K562 (cell line): ENCODE results near the gene GIPR. TPM values are rescaled to one million over a fixed set of nuclear protein-coding genes. Genes with fewer than 3 reads are reported as not detected.

Source experiments
- ATAC-seq: fragments of 200-7000 bp; cut with Tn5 transposase; 3 replicates; pipeline ENCODE4 v1.9.1; 2020; ENCODE audit warnings: moderate library complexity
- BruUV-seq: library from RNA; stranded (reverse); fragments of 400-500 nt; replicated peaks from 2 replicates; lab custom pipeline; 2021; lab: Mats Ljungman, UMichigan
- CTCF ChIA-PET: fragments of 300-600 bp; formaldehyde crosslinking; extraction: SDS; loops from one replicate; lab custom pipeline; 2021; ENCODE audit warnings: low intra/inter-chr PET ratio; lab: Yijun Ruan, JAX
- POLR2A ChIA-PET: fragments of 300-600, 350-650 bp; sonication (Branson Sonifier 250); formaldehyde crosslinking; extraction: SDS; loops from one replicate; lab custom pipeline; 2021; ENCODE audit warnings: antibody characterized with exemption, inconsistent platforms; lab: Yijun Ruan, JAX
- DNase-seq, 4 experiments: peaks; one replicate each; pipeline versions ENCODE4 v3.0.0 to v3.0.0-alpha.2; 2011 to 2018; ENCODE audit warnings: low spot score in 3 of 4, mixed read lengths in 3 of 4; ENCODE audit errors: extremely low read depth in 1 of 4
- FAIRE-seq: peaks from 2 replicates; lab custom pipeline; 2011; peaks lifted over from hg19 to GRCh38; lab: Jason Lieb, UNC
- H2AFZ ChIP-seq: 2 replicates; pipeline ENCODE4 v1.6.0; 2011; ENCODE audit warnings: low read depth, low read length, control low read depth, inconsistent platforms
- H3K27ac ChIP-seq: fragments of 200-600 bp; 3 replicates; pipeline ENCODE4 v1.8.0; 2011; ENCODE audit warnings: low read depth, mild to moderate bottlenecking, control low read depth, inconsistent platforms, low read length, moderate library complexity, mixed read lengths; ENCODE audit errors: extremely low read depth
- H3K27me3 ChIP-seq, 2 experiments: fragments of 300-600 bp in 1 of 2; 2 replicates in 1 of 2; 3 replicates in 1 of 2; pipeline versions ENCODE4 v1.6.0 to v1.8.0; 2011; ENCODE audit warnings: inconsistent platforms in 2 of 2, low read length in 2 of 2, mild to moderate bottlenecking in 1 of 2, mixed read lengths in 1 of 2, moderate library complexity in 1 of 2; ENCODE audit not compliant: control insufficient read depth in 2 of 2, insufficient read depth in 2 of 2
- H3K36me3 ChIP-seq: fragments of 300-600 bp; 3 replicates; pipeline ENCODE4 v1.8.0; 2011; ENCODE audit warnings: mild to moderate bottlenecking, low read length, inconsistent platforms; ENCODE audit not compliant: control insufficient read depth, insufficient read depth
- H3K4me1 ChIP-seq, 2 experiments: fragments of 200-600 bp in 1 of 2; replicated peaks in 1 of 2; 2 replicates in 1 of 2; 3 replicates in 1 of 2; pipeline versions ENCODE4 v1.5.1 to v1.8.0; 2011; ENCODE audit warnings: inconsistent platforms in 2 of 2, low read length in 2 of 2, mild to moderate bottlenecking in 1 of 2, mixed read lengths in 1 of 2, moderate library complexity in 1 of 2; ENCODE audit not compliant: control insufficient read depth in 2 of 2, insufficient read depth in 2 of 2
- H3K4me2 ChIP-seq: 2 replicates; pipeline ENCODE4 v1.6.1; 2011; ENCODE audit warnings: low read length, control low read depth, inconsistent platforms, mixed read lengths; ENCODE audit not compliant: insufficient read depth
- H3K4me3 ChIP-seq: fragments of 200-600 bp; sonication (generic), shearing (Covaris generic); 2 replicates; pipeline ENCODE4 v1.5.1; 2016; ENCODE audit warnings: control low read depth, inconsistent platforms
- H3K79me2 ChIP-seq: fragments of 200-600 bp; 3 replicates; pipeline ENCODE4 v1.8.0; 2011; ENCODE audit warnings: low read length, inconsistent platforms; ENCODE audit not compliant: control insufficient read depth, insufficient read depth
- H3K9ac ChIP-seq, 2 experiments: 2 replicates each; pipeline versions ENCODE4 v1.6.0 to v1.6.1; 2011; ENCODE audit warnings: low read depth in 2 of 2, low read length in 2 of 2, control low read depth in 1 of 2, inconsistent platforms in 1 of 2, mild to moderate bottlenecking in 1 of 2, mixed read lengths in 1 of 2; ENCODE audit not compliant: insufficient read depth in 1 of 2
- H3K9me1 ChIP-seq: one replicate; pipeline ENCODE4 v1.6.0; 2011; ENCODE audit warnings: inconsistent platforms, mild to moderate bottlenecking, low read length, moderate library complexity; ENCODE audit not compliant: control insufficient read depth, insufficient read depth
- H3K9me3 ChIP-seq: replicated peaks from 2 replicates; pipeline ENCODE4 v1.5.1; 2011; ENCODE audit warnings: low read depth, low read length, inconsistent platforms; ENCODE audit not compliant: control insufficient read depth, insufficient read depth
- H4K20me1 ChIP-seq: replicated peaks from 2 replicates; pipeline ENCODE4 v1.6.1; 2011; ENCODE audit warnings: low read length, inconsistent platforms, mixed read lengths; ENCODE audit not compliant: control insufficient read depth, insufficient read depth
- CREB1 ChIP-seq, 2 experiments: sonication (generic) in 1 of 2; formaldehyde crosslinking in 1 of 2; IDR thresholded peaks; 2 replicates each; pipeline versions ENCODE4 v1.6.1 to v1.8.0; 2012 to 2022; ENCODE audit warnings: inconsistent platforms in 1 of 2, mild to moderate bottlenecking in 1 of 2, missing genetic modification reagents in 1 of 2, moderate library complexity in 1 of 2
- CXXC5 ChIP-seq: fragments of 250-450 bp; sonication (Bioruptor Pico); IDR thresholded peaks from 2 replicates; pipeline ENCODE4 v1.8.0; 2022; ENCODE audit warnings: inconsistent platforms, mild to moderate bottlenecking, moderate library complexity
- HNRNPLL ChIP-seq: fragments of 200-400 bp; formaldehyde crosslinking; IDR thresholded peaks from 2 replicates; pipeline ENCODE4 v1.6.1; 2017; ENCODE audit warnings: low read length, low read depth, mild to moderate bottlenecking; ENCODE audit not compliant: poor library complexity, severe bottlenecking
- KDM1A ChIP-seq, 2 experiments: fragments of 450-650 bp; IDR thresholded peaks; 2 replicates each; pipeline ENCODE4 v1.6.1; 2016; ENCODE audit warnings: mild to moderate bottlenecking in 2 of 2
- MCM2 ChIP-seq: fragments of 450-650 bp; IDR thresholded peaks from 2 replicates; pipeline ENCODE4 v1.6.1; 2017; ENCODE audit warnings: low read depth, mild to moderate bottlenecking
- MEIS2 ChIP-seq: fragments of 450-650 bp; IDR thresholded peaks from 2 replicates; pipeline ENCODE4 v1.6.1; 2014; ENCODE audit warnings: mild to moderate bottlenecking; ENCODE audit not compliant: partially characterized antibody
- SNRNP70 ChIP-seq: fragments of 200-400 bp; formaldehyde crosslinking; optimal IDR thresholded peaks from 2 replicates; pipeline ENCODE3; 2017; ENCODE audit warnings: low read depth, low read length
- TRIM24 ChIP-seq, 2 experiments: fragments of 450-650 bp; IDR thresholded peaks; 2 replicates each; pipeline ENCODE4 v1.6.1; 2016
- ZBTB7A ChIP-seq: IDR thresholded peaks from 2 replicates; pipeline ENCODE4 v1.6.1; 2011; ENCODE audit warnings: low read depth, mild to moderate bottlenecking, low read length, moderate library complexity, borderline replicate concordance; ENCODE audit not compliant: control insufficient read depth
- ZNF764 ChIP-seq: fragments of 250-450 bp; sonication (Bioruptor Pico); IDR thresholded peaks from 2 replicates; pipeline ENCODE4 v1.4.0; 2020; ENCODE audit warnings: low read depth, mild to moderate bottlenecking, moderate library complexity
- WGBS: fragments of 100-300 bp; shearing (Covaris generic); methylation state at CpG from one replicate; pipeline ENCODE4 v1.1.6; 2016; ENCODE audit warnings: low coverage, mixed read lengths; ENCODE audit not compliant: insufficient coverage; ENCODE audit errors: missing lambda C conversion rate; 5-methylcytosine and 5-hydroxymethylcytosine counted together
- in situ Hi-C: fragments of 300-500 bp; cut with MboI; formaldehyde crosslinking; loops from 4 replicates; pipeline ENCODE4 v1.15.0; 2018; ENCODE audit warnings: inconsistent platforms, mixed read lengths
- intact Hi-C: fragments of 100-400 bp; cut with micrococcal nuclease; formaldehyde crosslinking; loops from 2 replicates; pipeline ENCODE4 v1.14.2; 2022
- polyA plus RNA-seq, 8 experiments: library from polyadenylated mRNA; depleted of rRNA in 4 of 8; stranded (reverse) in 5 of 8; unstranded in 3 of 8; fragments of >200 nt; fragmentation: Nextera tagmentation in 2 of 8; fragmentation: Illumina TruSeq in 1 of 8; extraction: Ambion mirVana in 2 of 8; extraction: Trizol in 1 of 8; gene quantifications; 2 replicates each; pipeline versions ENCODE4 v1.2.1 to v1.2.3, GENCODE V29; 2011 to 2014; ENCODE audit warnings: inconsistent platforms in 1 of 8, missing spikeins in 1 of 8
- total RNA-seq, 7 experiments: library from RNA; depleted of rRNA in 6 of 7; stranded (reverse); fragments of >200 nt in 6 of 7; fragmentation: Illumina TruSeq in 2 of 7; extraction: Trizol in 2 of 7; gene quantifications; 2 replicates each; pipeline versions ENCODE4 v1.2.1 to v1.2.3, GENCODE V29; 2011 to 2021; ENCODE audit warnings: low replicate concordance in 1 of 7
- TF ChIP-seq, protein P1 (sequence below): sonication (generic); formaldehyde crosslinking; IDR thresholded peaks from 2 replicates; pipeline ENCODE4 v1.8.0; 2022; ENCODE audit warnings: missing genetic modification reagents, mild to moderate bottlenecking, moderate library complexity, borderline replicate concordance
- TF ChIP-seq, protein P2 (sequence below), 2 experiments: fragments of 450-650 bp in 1 of 2; sonication (generic) in 1 of 2; formaldehyde crosslinking in 1 of 2; IDR thresholded peaks in 1 of 2; conservative IDR thresholded peaks in 1 of 2; 2 replicates each; pipeline versions ENCODE4 v1.6.1 to v1.8.1; 2016 to 2023; ENCODE audit warnings: mild to moderate bottlenecking in 2 of 2, moderate library complexity in 2 of 2, inconsistent platforms in 1 of 2, missing genetic modification reagents in 1 of 2

GIPR gene
- total and polyA plus RNA-seq, 9 of the 15 experiments (the other 6 are each of a cell fraction or from before 2014, with no cell fraction given): 2.2 to 26.8 (median 12.7) TPM

DNA sequence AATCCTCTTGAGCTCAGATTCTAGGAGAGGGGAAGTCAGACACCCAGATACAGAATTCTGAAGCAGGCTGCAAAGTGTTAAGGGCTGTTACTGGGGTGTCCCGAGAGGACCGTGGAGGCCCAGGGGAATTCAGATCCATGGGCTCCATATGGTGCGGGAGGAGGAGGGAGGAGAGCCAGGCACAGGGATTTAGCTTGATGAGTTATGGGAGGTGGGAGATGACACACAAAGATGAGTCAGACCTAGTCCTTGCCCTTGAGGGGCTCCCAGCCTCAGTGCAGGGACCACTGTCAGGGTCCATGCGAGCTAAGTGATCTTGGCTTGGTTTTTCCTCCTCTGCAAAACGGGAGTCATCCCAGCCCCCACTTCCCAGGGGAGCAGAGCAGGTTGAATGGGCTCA, 14.4 kb upstream of the GIPR start:
- no peaks in the 10 kb centered on the region for H3K9me3 ChIP-seq
- DNase-seq: no peak
- CTCF ChIA-PET: no interaction called here
- H3K27me3 ChIP-seq: no peaks in the 10 kb centered on the region
- no TSS peak for BruUV-seq
- H3K4me1 ChIP-seq: peaks cover 4 to 7% of the 10 kb centered on the region in 2 experiments; a peak in 2 of 5 replicates
- no peak overlapping the region for H3K27ac ChIP-seq
- H3K4me3 ChIP-seq: no peak overlapping the region
- intact Hi-C loops (no loop called here), in situ Hi-C loops (no loop called here)
- H3K4me2 ChIP-seq: no peak overlapping the region; the same call in 1 of the 2 replicates
- H3K79me2 ChIP-seq: no peaks in the 10 kb centered on the region
- ATAC-seq: peak; percentile 22; the same call in 2 of the 3 replicates
- H3K9ac ChIP-seq: peak overlapping the region in 1 of 2 experiments; percentile 43; a peak in 1 of 4 replicates
- POLR2A ChIA-PET: interaction anchor here (0.6 kb wide), 1 partner anchor 12 kb away, joined by 3 read pairs; no protein-coding TSS in a partner anchor
- FAIRE-seq: peak; percentile 44
- H3K36me3 ChIP-seq: no peaks in the 10 kb centered on the region
- no peak overlapping the region for H2AFZ ChIP-seq
- TF ChIP-seq, protein P1, sequence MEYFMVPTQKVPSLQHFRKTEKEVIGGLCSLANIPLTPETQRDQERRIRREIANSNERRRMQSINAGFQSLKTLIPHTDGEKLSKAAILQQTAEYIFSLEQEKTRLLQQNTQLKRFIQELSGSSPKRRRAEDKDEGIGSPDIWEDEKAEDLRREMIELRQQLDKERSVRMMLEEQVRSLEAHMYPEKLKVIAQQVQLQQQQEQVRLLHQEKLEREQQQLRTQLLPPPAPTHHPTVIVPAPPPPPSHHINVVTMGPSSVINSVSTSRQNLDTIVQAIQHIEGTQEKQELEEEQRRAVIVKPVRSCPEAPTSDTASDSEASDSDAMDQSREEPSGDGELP: no peak
- TF ChIP-seq MCM2 (no peak), CXXC5 (CRISPR knock-in tag) (no peak), CREB1 (IDR thresholded peaks at IDR 0.05) (no peak), CREB1 (CRISPR knock-in tag; IDR thresholded peaks at IDR 0.05) (no peak), ZNF764 (CRISPR knock-in tag) (no peak), MEIS2 (peak; percentile 44), HNRNPLL (no peak), SNRNP70 (no peak), ZBTB7A (peak; percentile 71; the same call in 1 of the 2 replicates), KDM1A (IDR thresholded peaks at IDR 0.05) (peak in 1 of 2 experiments; percentile 9; a peak in 1 of 4 replicates), TRIM24 (IDR thresholded peaks at IDR 0.05) (no peak)
- TF ChIP-seq, protein P2, sequence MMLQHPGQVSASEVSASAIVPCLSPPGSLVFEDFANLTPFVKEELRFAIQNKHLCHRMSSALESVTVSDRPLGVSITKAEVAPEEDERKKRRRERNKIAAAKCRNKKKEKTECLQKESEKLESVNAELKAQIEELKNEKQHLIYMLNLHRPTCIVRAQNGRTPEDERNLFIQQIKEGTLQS (IDR thresholded peaks at IDR 0.05): 0 out of 2 replicates have a peak, but pooled peaks have one; percentile 17
- TF ChIP-seq, protein P2 (CRISPR knock-in tag; conservative IDR thresholded peaks at IDR 0.05): no peak
- TF ChIP-seq, all 486 proteins: peak for 4
- WGBS: 15% methylated on average over 5 of the region's 5 CpGs
- Histone ChIP-seq H4K20me1 (no peaks in the 10 kb centered on the region), H3K9me1 (no peaks in the 10 kb centered on the region)
